ENCODE data around the gene EMILIN3. TPM values are rescaled to one million over a fixed set of nuclear protein-coding genes. Genes with fewer than 3 reads are reported as not detected.

Gene EMILIN3, protein sequence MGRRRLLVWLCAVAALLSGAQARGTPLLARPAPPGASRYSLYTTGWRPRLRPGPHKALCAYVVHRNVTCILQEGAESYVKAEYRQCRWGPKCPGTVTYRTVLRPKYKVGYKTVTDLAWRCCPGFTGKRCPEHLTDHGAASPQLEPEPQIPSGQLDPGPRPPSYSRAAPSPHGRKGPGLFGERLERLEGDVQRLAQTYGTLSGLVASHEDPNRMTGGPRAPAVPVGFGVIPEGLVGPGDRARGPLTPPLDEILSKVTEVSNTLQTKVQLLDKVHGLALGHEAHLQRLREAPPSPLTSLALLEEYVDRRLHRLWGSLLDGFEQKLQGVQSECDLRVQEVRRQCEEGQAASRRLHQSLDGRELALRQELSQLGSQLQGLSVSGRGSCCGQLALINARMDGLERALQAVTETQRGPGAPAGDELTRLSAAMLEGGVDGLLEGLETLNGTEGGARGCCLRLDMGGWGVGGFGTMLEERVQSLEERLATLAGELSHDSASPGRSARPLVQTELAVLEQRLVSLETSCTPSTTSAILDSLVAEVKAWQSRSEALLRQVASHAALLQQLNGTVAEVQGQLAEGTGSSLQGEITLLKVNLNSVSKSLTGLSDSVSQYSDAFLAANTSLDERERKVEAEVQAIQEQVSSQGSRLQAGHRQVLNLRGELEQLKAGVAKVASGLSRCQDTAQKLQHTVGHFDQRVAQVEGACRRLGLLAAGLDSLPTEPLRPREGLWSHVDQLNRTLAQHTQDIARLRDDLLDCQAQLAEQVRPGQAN
- 3.1 TPM for total RNA-seq

DNA sequence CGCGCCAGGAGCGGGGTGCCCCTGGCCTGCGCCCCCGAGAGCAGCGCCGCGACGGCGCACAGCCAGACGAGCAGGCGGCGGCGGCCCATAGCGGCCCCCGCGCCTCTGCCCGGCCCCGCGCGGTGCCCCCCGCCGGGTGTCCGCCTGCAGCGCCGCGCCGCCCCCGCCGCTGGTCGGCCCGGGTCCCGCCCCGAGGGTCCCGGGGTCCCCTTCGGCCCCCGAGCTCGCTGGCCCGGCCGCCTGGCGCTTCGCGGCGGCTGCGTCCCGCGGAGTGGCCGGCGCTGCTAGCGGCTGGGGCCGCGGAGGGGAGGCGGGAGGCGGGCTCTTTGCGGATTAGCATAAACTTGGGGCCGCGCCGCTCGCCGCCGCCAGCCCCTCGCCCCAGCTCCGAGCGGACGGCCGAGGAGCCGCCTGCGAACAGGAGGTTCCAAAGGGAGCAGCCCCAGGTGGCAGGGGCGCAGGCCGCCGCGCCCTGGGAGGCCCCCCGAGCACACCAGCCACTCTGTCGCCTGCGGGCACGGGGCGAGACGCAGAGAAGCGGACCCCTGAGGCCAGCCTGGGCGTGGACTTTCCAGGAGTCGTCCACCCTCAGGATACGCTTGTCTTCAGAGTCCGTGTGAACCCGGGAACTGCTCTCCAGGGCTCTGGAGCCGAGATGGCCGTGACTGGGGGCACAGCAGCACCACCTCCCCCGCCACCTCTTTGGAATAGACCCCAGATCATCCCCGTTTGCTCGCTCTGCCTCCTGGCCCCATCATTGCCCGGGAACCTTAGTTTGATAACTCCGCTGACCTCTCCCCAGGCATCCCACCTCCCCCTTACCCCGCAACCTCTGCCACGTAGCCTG, at the start of gene EMILIN3:
TSS of gene EMILIN3 (minus strand) at position 273 of the 847 bp plus-strand sequence. CDS start at position 89, 184 bp downstream.
- no peak for DNase-seq

DNA sequence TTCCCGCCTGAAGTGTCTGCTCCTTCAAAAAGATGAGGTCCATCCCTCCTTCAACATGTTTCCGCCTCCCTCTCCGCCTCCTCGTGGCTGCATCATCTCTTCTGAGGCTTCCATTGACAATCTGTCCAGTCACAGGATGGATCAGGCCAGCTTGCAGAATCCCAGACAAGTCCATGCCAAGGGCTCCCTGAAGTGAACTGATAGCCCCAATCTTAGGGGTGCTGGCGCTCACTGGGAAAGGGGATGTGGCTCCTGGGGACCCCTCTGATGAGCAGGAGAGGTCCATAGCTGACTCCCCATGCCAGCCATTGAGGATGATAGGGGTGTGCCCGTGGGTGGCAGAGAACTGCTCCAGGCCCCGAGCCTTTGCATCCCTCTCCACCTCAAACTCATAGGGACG, 48.6 kb upstream of the EMILIN3 start:
- no peak for DNase-seq

DNA sequence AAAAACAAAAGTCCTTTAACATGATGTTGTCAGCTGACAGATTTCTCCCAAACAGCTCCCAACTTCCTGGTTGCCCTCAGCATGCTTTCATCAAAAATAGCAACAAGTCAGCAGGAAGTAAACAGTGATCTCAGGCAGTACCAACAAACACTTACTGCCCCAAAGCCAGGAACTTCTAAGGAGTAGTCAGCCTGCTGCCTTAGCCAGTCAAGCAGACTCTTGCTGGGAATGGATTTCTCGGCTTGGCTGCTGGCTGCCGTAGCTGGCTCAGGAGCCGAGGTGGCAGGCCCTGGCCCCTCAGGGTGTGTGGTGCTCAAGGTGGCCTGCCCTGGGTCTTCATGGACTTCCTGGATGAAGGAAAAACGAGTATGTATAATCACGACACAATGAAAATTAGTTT, 46.6 kb upstream of the EMILIN3 start:
- no peak for DNase-seq

DNA sequence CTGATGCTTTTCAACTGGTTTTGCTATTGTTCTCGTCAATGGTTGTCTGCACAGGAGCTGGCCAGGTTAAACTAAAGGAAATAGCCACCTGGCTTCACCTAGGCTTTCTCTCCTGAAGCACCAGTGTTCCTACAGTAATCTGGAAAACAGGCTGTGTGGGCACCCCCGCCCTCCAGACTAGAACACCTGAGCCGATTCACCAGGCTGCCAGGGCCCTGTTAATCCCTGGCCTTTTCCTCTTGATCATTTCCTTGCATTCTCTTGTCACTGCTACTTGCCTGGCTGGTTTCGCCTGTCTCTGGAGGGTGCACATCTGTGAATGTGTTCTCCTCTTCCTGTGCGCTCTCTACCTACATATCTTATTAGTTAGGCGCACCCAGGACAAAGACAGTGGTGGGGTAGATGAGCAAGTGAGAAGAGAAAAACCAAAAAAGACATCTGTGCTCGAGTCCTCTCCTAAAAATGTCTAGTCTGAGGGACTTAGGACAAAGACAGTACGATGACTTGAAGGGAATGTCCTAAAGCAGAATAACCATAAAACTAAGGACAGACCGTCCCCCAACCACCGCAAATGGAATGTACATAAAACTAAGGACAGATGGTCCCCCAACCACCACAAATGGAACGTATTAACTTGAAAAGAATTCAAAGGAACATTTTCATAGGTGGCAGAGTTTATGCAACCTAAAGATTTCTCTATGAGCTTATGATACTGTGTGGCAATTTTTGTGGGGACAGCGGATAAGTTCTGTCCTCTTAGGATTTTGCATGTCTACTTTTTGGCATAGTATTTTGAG, 45.9 kb upstream of the EMILIN3 start:
- DNase-seq, result no peak

DNA sequence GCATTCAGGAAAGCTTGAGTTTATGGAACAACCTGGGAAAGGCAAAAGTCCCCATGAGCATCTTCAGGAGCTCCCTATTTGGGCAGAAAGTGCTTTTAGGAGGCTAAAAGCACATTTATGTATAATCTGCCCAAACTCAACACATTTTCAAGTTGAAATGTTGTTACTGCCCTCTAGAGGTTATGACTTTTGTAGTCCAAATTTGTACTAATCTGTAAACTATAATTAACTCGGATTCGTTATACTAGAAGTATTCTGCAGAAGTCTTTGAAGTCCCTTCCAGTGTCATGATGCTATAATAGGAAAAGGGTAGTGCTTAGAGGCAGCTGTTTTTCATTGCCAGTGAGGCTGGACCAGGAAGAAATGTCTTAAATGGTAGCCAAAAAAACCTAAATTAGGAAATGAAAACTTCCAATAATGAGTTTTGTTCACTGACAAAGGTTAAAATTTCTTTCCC, 44.8 kb upstream of the EMILIN3 start:
- no peak for DNase-seq

DNA sequence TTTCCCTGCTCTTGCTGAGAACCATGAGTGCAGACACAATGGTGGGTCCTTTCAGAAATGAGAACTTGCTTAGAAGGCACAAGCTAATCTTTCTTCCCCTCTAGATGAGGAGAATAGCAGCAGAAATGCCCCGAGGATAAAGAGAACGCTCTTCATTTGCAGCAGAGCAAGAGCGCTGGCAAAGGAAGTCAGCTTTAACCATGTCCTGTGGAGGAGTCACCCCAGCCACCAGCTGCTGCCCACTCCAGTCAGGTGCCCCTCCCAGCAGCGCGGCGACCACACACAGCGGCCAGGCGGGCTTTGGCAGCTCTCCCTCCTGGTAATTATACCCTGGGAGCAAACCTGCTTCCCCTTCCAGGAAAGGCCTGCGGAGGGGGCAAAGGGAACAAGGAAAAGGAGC, 42.4 kb upstream of the EMILIN3 start:
- no peak for DNase-seq

DNA sequence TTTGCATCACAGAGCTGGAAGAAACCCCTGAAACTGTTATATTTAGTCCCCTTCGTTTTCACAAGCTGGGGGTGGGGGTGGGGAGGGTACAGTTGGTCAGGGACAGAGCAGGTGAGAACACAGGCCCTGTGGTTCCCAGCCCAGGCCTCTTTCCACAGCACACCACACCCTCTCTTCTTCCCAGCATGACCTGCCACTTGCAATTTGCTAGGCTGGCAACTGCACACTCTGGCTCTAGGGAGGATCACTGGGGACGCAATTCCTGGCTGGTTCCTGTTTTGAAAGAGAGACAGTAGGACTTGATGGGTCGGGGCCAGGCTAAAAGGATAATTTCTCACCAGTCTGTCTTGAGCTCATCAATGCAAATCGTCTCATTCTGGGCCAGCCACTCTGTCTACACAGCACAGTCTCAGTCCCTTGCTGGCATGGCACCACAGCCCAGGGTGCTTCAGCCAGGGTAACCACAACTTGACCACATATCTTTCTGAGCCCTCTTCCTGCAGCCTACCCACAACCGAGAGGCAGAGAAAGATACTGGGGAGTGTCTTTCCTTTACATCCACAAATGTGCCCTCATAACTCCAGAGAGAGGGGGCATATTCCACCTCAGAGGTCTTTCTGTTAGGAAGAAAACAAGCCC, 41.7 kb upstream of the EMILIN3 start:
- DNase-seq, result no peak

DNA sequence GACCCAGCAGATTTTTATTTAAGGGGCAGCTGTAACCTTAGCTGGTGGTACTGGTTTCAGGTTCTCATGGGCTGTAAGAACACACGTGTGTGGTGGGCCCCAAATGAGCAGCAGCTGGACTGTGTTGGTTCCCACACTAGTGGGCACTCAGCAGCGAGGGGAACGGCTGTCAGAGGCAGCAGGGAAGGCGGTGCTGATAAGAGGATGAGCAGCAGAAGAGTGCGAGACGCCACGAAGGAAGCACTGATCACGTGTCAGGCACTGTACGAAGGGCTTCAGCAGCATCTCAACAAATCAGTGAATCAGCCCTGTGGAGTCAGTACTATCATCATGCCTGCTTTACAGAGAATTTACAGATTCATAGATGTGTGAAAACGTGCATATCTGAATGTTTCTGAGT, 41.0 kb upstream of the EMILIN3 start:
- no peak for DNase-seq

DNA sequence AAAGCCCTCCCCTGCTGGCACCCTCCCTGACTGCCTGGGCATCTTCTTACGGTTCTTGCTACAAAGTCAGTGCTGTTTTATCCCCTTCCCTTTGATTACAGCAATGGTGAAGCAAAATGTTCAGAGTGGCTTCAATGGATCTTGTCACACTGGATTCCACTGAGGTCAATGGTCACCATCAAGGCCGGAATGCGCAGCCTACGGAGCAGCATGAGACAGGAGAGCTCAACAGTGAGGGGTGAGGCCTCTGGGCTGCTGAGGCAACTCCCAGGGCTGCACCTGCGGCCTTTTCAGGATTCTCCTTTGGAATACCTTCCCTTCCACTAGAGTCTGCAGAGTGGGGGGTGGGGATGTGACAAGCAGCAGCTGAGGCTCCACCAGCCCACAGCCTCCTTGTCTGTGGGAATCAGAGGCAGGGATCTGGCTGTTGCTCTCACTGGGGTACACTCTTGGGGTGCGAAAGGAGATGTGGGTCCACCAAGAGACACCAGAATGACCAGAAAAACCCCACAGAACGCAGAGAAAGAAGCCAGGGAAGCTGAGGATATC, 40.4 kb upstream of the EMILIN3 start:
- DNase-seq, result no peak

DNA sequence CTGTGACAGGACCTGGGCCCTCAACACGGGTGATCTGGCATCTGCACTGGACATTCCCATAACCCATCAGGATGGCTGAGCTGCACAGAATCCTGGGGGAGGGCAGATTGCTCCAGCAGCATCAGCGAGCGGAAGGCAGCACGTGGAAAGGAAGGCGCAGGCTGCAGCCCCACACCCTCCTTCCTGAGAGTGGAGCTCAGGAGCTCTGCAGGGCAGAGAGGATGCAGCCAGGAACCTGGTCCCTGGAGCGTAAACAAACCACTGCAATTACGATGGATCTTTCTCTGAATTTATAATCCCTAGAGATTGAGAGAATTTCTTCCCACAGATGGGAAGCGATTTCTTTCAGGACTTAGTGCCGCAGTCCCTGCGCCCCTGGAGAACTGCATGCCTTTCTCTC, 39.7 kb upstream of the EMILIN3 start:
- DNase-seq, result no peak

DNA sequence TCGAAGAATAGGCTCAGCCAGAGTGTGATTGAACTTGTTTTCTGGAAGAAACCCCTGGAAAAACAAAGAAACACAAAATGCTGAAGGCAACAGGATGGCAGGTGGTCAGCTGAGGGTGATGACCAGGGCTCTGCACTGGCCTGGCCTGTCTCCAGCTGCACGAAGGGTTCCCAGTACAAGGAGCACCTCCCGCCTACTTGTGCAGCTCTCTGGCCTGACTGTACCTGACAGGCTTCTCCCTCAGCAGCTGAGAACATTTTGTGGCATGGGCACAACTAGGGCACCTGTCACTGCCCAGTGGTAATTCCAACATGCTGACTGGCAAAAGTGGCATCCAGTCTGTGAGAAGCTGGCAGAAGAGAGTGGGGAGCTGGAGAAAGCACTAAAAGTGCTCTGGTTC, 38.8 kb upstream of the EMILIN3 start:
- DNase-seq, result no peak

DNA sequence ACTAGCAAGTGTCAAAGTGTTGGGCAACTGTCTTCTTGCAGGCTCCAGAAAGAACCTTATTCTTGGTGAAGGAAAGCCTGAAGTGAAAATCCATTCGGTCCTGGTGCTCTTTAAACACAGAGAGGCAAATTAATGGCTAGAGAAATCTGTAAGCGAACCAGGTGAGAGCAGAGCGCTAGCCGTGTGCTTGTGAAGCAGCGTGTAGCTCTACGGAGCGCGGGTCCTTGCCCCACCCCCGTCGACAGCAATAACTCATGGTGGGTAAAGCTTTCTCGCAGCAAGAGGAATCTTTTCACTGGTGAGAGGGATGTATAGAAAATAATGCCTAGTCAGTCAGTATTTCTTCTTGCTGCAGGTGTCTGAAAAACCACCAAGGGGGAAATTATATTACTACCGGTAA, 37.0 kb upstream of the EMILIN3 start:
- DNase-seq, result no peak

DNA sequence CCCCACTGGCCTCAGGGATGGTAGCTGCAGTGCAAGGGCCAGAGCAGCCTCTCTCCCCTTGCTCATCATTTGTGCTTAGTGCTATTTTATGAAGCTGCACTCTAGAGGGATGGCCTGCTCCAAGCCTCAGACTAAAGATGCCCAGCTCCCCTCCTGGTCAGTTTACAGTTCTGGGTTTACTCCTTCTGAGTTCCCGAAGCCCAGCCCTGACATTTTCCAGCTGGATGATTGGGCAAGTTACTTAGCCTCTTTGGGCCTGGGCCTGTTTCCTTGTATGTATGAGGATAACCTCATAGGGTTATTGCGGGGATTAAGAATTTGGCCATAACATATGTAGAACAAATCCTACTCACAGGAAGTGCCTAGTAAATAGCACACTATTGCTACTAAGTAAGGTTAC, 31.8 kb upstream of the EMILIN3 start:
- DNase-seq, result no peak

DNA sequence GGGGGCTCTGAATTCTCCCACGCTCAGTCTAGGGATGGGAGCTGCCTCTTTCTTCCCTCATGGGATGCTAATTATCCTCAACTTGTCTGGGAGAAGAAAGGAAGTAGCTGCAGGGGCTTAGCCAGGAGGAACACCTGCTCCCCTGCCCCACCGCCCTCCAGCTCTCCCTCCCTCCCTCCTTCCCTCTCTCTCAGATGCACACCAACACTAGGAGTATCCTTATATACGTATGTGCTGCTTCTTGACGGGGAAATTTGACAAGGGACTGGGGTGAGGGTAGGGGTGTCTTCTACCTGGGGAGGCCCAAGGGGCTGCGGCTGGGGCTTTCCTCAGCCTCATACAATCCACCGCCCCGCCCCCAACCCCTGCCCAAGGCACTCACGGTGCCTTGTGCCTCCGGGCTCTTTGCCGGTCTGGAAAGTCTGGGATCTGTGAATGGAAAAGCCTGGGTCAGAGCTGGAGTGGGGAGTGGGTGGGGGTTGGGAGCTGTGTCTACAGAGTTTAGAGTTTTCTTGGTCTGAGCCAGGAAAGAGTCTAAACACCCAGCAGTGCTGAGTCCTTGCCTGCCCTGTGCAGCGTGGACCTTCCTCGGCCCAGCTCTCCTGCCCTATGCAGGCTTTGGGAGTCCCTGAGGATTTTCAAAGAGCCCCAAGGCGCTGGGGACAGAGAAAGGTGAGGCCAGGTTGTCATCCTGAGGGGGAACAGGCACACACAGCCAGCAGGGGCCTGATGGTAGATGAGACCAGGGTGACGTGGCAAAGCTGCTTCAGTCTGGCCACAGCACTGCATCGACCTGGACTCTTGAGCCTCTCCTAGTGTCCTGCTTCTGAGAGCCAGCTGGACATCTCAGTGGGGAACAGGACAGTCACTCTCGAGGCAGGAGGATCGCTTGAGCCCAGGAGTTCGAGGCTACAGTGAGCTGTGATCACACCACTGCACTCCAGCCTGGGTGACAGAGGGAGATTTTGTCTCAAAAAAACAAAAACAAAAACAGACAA, 29.3 kb upstream of the EMILIN3 start:
- DNase-seq, result no peak

DNA sequence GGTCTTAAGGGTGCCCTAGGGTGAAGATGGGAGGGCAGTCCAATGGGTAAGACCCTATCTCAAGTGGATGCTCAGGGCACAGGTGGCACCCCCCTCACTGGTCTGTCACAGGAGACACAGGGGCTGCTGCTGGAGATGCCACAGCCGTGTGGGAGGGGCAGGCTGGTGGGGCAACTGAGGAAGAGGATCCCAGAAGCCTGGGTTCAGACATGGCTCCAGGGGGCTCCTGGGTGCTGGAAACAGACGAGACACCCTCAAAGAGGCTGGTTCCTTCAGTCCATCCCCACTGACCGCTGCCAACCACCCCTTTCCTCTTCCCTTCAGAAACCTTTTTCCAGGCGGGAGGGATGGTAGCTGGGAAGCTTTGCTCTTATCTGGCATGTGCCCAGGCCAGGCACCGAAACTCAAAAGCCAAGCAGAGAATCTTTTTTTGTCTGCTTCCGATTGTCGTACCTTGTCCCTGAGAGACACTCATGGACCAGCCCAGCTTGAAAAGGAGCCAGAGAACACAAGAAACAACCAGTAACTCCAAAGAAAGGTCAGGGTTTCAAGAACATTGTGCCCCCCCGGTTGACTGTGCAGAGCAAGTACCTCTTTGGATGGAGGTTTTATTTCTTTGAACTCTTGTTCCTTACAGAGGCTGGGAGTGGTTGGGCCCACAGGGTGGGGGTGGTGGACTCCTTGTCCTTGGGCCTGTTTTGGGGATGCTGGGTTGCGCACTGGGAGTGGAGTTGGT, 28.5 kb upstream of the EMILIN3 start:
- peak; percentile 32 for DNase-seq

DNA sequence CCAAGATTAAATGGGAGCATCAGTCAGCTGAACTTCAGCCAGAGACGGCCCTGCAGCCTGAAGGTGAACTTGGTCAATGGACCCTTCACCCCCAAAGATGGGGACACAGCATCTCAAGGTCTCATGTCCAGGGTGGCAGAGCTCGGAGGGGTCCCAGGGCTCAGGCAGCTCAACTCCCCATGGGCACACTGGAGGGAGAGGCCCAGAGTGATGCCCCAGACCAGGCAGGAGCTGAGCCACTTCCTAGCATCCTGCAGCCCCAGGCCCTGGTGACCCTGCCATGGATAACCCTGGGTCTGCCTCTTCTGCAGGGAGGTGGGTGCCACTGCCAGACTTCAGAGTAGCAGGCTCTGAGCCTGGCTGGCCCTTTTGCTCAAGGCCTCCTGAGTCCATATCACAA, 27.5 kb upstream of the EMILIN3 start:
- DNase-seq, result no peak

DNA sequence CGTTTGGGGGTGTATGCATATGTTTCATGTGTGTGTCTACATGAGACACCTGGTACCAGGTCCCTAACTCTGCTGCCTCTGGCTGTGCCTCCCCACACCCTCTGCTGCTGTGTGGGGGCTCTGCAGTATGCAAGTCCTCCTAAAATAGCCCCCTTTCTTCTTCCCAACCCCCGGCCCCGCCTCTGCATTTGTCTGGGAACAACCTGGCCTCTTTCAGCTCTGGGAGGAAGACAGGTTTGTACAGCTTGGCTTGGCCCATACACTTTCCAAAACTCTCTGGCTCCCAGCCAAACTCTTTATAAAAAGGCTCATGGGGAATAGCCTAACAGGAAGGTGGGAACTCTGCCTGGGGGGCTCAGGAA, 27.1 kb upstream of the EMILIN3 start:
- DNase-seq, result peak; percentile 63

DNA sequence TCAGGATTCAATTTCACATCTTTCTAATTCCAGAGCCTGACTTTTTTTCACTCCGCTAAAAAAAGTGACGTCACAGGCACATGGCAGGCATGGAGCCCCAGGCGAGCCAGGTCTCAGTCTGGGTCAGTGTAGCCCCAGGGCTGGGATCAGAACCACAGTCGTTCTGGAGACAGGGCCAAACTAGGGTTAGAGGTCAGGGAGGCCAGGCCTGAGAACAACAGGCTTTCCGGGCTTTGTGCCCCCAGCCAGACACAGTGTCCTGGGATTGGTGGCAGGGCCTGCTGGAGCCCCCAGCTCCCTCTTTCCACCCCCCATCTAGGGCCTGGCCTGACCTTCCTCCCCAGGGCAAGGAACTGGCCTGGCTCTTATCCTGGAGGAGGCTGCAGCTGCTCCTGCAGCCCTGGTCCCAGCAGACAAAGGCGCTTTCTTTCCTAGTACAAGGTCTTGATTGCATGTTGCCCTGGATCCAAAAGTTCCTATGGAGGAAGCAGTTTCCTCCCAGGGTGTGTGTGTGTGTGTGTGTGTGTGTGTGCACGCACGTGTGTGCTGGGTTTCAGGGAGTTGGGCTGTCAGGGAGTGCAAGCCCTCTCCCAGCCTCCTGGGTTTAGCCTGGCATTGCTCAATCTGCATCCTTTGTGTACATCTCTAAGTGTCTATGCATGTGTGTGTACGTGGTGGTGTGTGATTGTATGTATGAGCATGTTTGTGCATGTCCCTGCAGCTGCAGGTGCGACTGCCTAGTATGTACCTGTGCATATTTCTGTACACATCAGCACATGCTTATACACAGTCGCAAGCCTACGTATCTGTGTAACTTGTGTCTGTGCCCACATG, 26.5 kb upstream of the EMILIN3 start:
- no peak for DNase-seq
